ENCODE measurements around the gene SAMD14. TPM values are rescaled to one million over a fixed set of nuclear protein-coding genes. Genes with fewer than 3 reads are reported as not detected.

The SAMD14 gene
- total and polyA plus RNA-seq, 12 donors, result 1.1 to 12.6 (median 3.3) TPM

GRCh38 chr17:50074227-50074626 lies 55.7 kb downstream of the SAMD14 start:
- Histone ChIP-seq H3K27ac (no peak overlapping the region), H3K9me3 (replicated peaks in 1 of 3) (no peaks in the 10 kb centered on the region), H3K27me3 (no peaks in the 10 kb centered on the region), H3K4me3 (no peak overlapping the region), H3K36me3 (replicated peaks in 1 of 2) (peaks cover 0 to 87% of the 10 kb centered on the region in 2 donors), H3K4me1 (replicated peaks in 1 of 2) (peaks cover 0 to 8% of the 10 kb centered on the region in 2 donors)
- intact Hi-C loops (cut with DNase I), result loop anchor here in 1 of 2 donors (5.0 kb wide), 1 partner anchor 47 kb away; no protein-coding TSS in a partner anchor
- 88 to 98% (median 93%) methylated on average over 6 of the region's 6 CpGs for WGBS, 4 donors
- TF ChIP-seq POLR2A (IDR thresholded peaks at IDR 0.05) (no peak), CTCF (IDR thresholded peaks at IDR 0.05) (no peak)
- DNase-seq, result no peak

- Histone ChIP-seq H3K9me3 (replicated peaks in 1 of 3) (no peaks in the 10 kb centered on the region), H3K27ac (no peak overlapping the region), H3K4me1 (replicated peaks in 1 of 2) (peaks cover 0 to 8% of the 10 kb centered on the region in 2 donors), H3K27me3 (no peaks in the 10 kb centered on the region), H3K4me3 (no peak overlapping the region), H3K36me3 (replicated peaks in 1 of 2) (peaks cover 0 to 83% of the 10 kb centered on the region in 2 donors)
- no peak for TF ChIP-seq POLR2A (IDR thresholded peaks at IDR 0.05)
- TF ChIP-seq CTCF (IDR thresholded peaks at IDR 0.05), result no peak
- intact Hi-C loops (cut with DNase I), result loop anchor here in 1 of 2 donors (5.0 kb wide), 1 partner anchor 46 kb away; no protein-coding TSS in a partner anchor
- 33 to 42% (median 37%) methylated on average over 1 of the region's 1 CpG for WGBS, 4 donors
- peak in 1 of 7 donors; percentile 55 for DNase-seq
These were observed 57.0 kb downstream of the SAMD14 start for GRCh38 chr17:50072925-50073324.

- peaks cover 0 to 83% of the 10 kb centered on the region in 2 donors for H3K36me3 ChIP-seq (replicated peaks in 1 of 2)
- no peak for DNase-seq
- 84 to 92% (median 89%) methylated on average over 3 of the region's 3 CpGs for WGBS, 4 donors
These were observed 57.8 kb downstream of the SAMD14 start for GRCh38 chr17:50072130-50072529.

GRCh38 chr17:50071692-50072091 lies 58.3 kb downstream of the SAMD14 start:
- Histone ChIP-seq H3K27ac (no peak overlapping the region), H3K4me1 (replicated peaks in 1 of 2) (peaks cover 0 to 8% of the 10 kb centered on the region in 2 donors), H3K36me3 (replicated peaks in 1 of 2) (peaks cover 0 to 83% of the 10 kb centered on the region in 2 donors), H3K27me3 (no peaks in the 10 kb centered on the region), H3K9me3 (replicated peaks in 1 of 3) (no peaks in the 10 kb centered on the region), H3K4me3 (no peak overlapping the region)
- intact Hi-C loops (cut with DNase I), result loop anchor here in 1 of 2 donors (5.0 kb wide), 1 partner anchor 44 kb away; no protein-coding TSS in a partner anchor
- no peak for TF ChIP-seq CTCF (IDR thresholded peaks at IDR 0.05)
- TF ChIP-seq POLR2A (IDR thresholded peaks at IDR 0.05), result no peak
- DNase-seq, result no peak
- 79 to 93% (median 86%) methylated on average over 6 of the region's 6 CpGs for WGBS, 4 donors

More at GRCh38 chr17:50072130-50072529, 57.8 kb downstream of the SAMD14 start:
- Histone ChIP-seq H3K27me3 (no peaks in the 10 kb centered on the region), H3K4me3 (no peak overlapping the region), H3K4me1 (replicated peaks in 1 of 2) (peaks cover 0 to 8% of the 10 kb centered on the region in 2 donors), H3K9me3 (replicated peaks in 1 of 3) (no peaks in the 10 kb centered on the region), H3K27ac (no peak overlapping the region)
- intact Hi-C loops (cut with DNase I), result loop anchor here in 1 of 2 donors (5.0 kb wide), 1 partner anchor 45 kb away; no protein-coding TSS in a partner anchor
- TF ChIP-seq POLR2A (IDR thresholded peaks at IDR 0.05) (no peak), CTCF (IDR thresholded peaks at IDR 0.05) (no peak)
